ENCODE measurements around the gene TUBGCP4.
A peak's percentile ranks its signal among the peaks of the same experiment; 100 is the strongest.

TUBGCP4 gene

GRCh38 chr15:43370975-43371974, at the start of gene TUBGCP4, which contains the start of gene ZSCAN29:
TSS of gene TUBGCP4 (plus strand) at chr15:43371101. CDS start at chr15:43371355, 254 bp downstream.
TSS of gene ZSCAN29 (minus strand) at chr15:43371043. CDS start at chr15:43369913, 1,130 bp downstream.
- peak within 1 kb of the TSS; percentile 74 for H3K27ac ChIP-seq
- POLR2A ChIA-PET (ENCODE audit: low non-redundant PET), result interaction anchor here (0.6 kb wide), 1 partner anchor 66 kb away, joined by 3 read pairs; no protein-coding TSS in a partner anchor
- CTCF ChIA-PET, result interaction anchor here (0.6 to 1.3 kb wide), 6 partner anchors 9 to 399 kb away, joined by 3 to 4 read pairs (median 3); no protein-coding TSS in a partner anchor
- peak; percentile 82 for TF ChIP-seq CTCF (conservative IDR thresholded peaks at IDR 0.05; ENCODE audit: low read depth)
- DNase-seq (ENCODE audit: low spot score), result peak; percentile 92

- TF ChIP-seq CTCF (conservative IDR thresholded peaks at IDR 0.05; ENCODE audit: low read depth), result no peak
- ChIA-PET POLR2A (ENCODE audit: low non-redundant PET) (no interaction called here), CTCF (interaction anchor here (0.9 kb wide), 1 partner anchor 40 kb away, joined by 3 read pairs; no protein-coding TSS in a partner anchor)
- no peak for DNase-seq (ENCODE audit: low spot score)
- H3K27ac ChIP-seq, result no peak overlapping the region
Measured at GRCh38 chr15:43325039-43325684, 45.7 kb upstream of the TUBGCP4 start.

GRCh38 chr15:43329217-43329959, 41.5 kb upstream of the TUBGCP4 start:
- no peak for TF ChIP-seq CTCF (conservative IDR thresholded peaks at IDR 0.05; ENCODE audit: low read depth)
- peak overlapping the region; percentile 94 for H3K27ac ChIP-seq
- ChIA-PET CTCF (interaction anchor here (1.2 kb wide), 1 partner anchor 103 kb away, joined by 3 read pairs; no protein-coding TSS in a partner anchor), POLR2A (ENCODE audit: low non-redundant PET) (no interaction called here)
- peak; percentile 15 for DNase-seq (ENCODE audit: low spot score)

GRCh38 chr15:43329960-43330779, 40.7 kb upstream of the TUBGCP4 start, which contains the start of gene LCMT2:
TSS of gene LCMT2 (minus strand) at chr15:43330573. CDS start at chr15:43330489, 84 bp downstream.
- no peak for TF ChIP-seq CTCF (conservative IDR thresholded peaks at IDR 0.05; ENCODE audit: low read depth)
- POLR2A ChIA-PET (ENCODE audit: low non-redundant PET), result no interaction called here
- DNase-seq (ENCODE audit: low spot score), result peak; percentile 95
- CTCF ChIA-PET, result interaction anchor here (1.2 kb wide), 1 partner anchor 104 kb away, joined by 3 read pairs; no protein-coding TSS in a partner anchor
- H3K27ac ChIP-seq, result peak within 1 kb of the TSS; percentile 94

GRCh38 chr15:43330780-43331087, 40.2 kb upstream of the TUBGCP4 start:
- ChIA-PET CTCF (no interaction called here), POLR2A (ENCODE audit: low non-redundant PET) (no interaction called here)
- no peak for TF ChIP-seq CTCF (conservative IDR thresholded peaks at IDR 0.05; ENCODE audit: low read depth)
- peak overlapping the region; percentile 94 for H3K27ac ChIP-seq
- no peak for DNase-seq (ENCODE audit: low spot score)
